ENCODE data around the gene WWOX.

- TF ChIP-seq CTCF (IDR thresholded peaks at IDR 0.05) (no peak), POLR2A (IDR thresholded peaks at IDR 0.05) (no peak)
Observed at GRCh38 chr16:78638371-78638770, 538.9 kb downstream of the WWOX start.
